Activated CD8-positive, alpha-beta memory T cell treated with anti-CD3 and anti-CD28 coated beads for 36 hours (primary cell): ENCODE measurements around the gene ZDHHC24. TPM values are rescaled to one million over a fixed set of nuclear protein-coding genes. Genes with fewer than 3 reads are reported as not detected.
"Not testable (repeated sequence)": the region's sequence is repeated elsewhere in the genome, so short reads cannot be mapped to it uniquely, and the experiment has no call there.

Experiments used
- CTCF ChIA-PET: fragments of 350-600 bp; sonication (Branson Sonifier 250); formaldehyde crosslinking; loops from one replicate; lab custom pipeline; 2021; ENCODE audit warnings: antibody characterized with exemption; lab: Charles Lee
- POLR2A ChIA-PET: fragments of 350-600 bp; sonication (Branson Sonifier 250); formaldehyde crosslinking; loops from one replicate; lab custom pipeline; 2021; ENCODE audit warnings: antibody characterized with exemption; lab: Charles Lee
- total RNA-seq, 2 experiments: library from RNA; stranded (reverse); gene quantifications; one replicate each; pipeline ENCODE4 v1.2.3, GENCODE V29; 2021

The ZDHHC24 gene
- total RNA-seq, 2 experiments from 2014 or later = 14.4 to 15.3 TPM

DNA sequence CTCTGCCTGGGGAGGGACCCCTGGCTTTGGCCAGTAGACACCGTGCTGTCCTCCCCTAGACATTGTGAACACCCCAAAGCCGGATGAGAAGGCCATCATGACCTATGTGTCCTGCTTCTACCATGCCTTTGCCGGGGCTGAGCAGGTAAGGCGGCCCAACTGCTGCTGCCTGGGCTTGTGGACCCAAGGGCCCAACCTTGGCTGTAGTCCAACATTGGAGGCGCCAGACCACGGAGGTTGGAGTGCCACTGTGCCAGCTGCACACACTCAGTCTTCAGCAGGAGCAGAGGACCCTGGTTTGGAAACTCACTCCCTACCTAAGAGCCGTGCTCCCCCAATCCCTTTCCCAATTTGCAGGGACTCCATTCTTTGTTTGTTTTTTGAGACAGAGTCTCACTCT is 10.2 kb upstream of the ZDHHC24 start:
- ChIA-PET CTCF (no interaction called here), POLR2A (no interaction called here)

DNA sequence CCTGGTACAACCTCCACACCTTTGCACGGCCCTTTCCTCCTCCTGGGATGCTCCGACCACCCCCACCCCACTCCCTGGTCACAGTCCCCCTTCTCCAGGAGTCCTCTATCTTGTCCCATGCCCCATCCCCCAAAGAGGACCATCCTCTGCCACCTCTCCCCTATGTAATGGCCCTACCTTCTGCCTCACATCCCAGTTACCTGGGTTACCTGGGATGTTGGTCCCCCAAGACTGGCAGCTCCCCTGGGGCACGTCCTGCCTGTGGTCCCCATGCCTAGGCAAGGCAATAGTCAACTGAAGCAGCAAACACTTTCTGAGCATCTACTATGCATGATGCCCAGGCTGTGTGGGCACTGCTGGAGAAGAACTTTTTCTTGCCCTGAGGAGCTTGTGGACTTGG is 9.6 kb upstream of the ZDHHC24 start:
- CTCF ChIA-PET = no interaction called here

GRCh38 chr11:66554602-66555001 is 8.8 kb upstream of the ZDHHC24 start:
- CTCF ChIA-PET = no interaction called here
- POLR2A ChIA-PET = no interaction called here

More for the DNA sequence above, 9.6 kb upstream of the ZDHHC24 start:
- POLR2A ChIA-PET = no interaction called here

- POLR2A ChIA-PET = no interaction called here
- CTCF ChIA-PET = no interaction called here
Observed at GRCh38 chr11:66550887-66551286, 5.0 kb upstream of the ZDHHC24 start.

DNA sequence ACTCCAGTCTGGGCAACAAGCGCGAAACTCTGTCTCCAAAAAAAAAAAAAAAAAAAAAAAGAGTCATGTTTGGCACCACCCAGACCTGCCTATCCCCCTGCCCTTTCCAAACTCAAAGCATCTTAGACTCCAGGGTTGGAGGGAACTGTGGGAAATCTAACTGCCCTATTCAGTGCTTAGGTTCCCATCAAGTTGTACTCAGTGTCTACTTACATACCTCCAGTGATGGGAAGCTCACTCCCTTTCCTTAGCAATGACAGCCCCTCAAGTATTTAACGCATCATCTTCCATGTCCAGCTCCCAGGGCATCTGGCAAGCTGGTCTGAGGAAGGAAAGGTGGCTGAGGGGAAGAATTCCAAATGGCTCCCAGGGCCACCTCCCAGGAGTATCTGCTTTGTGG is 3.8 kb upstream of the ZDHHC24 start:
- ChIA-PET POLR2A (interaction anchor here (0.7 kb wide), 1 partner anchor 699 kb away, joined by 4 read pairs; no protein-coding TSS in a partner anchor), CTCF (interaction anchor here (0.7 kb wide), 1 partner anchor 130 kb away, joined by 3 read pairs; no protein-coding TSS in a partner anchor)

DNA sequence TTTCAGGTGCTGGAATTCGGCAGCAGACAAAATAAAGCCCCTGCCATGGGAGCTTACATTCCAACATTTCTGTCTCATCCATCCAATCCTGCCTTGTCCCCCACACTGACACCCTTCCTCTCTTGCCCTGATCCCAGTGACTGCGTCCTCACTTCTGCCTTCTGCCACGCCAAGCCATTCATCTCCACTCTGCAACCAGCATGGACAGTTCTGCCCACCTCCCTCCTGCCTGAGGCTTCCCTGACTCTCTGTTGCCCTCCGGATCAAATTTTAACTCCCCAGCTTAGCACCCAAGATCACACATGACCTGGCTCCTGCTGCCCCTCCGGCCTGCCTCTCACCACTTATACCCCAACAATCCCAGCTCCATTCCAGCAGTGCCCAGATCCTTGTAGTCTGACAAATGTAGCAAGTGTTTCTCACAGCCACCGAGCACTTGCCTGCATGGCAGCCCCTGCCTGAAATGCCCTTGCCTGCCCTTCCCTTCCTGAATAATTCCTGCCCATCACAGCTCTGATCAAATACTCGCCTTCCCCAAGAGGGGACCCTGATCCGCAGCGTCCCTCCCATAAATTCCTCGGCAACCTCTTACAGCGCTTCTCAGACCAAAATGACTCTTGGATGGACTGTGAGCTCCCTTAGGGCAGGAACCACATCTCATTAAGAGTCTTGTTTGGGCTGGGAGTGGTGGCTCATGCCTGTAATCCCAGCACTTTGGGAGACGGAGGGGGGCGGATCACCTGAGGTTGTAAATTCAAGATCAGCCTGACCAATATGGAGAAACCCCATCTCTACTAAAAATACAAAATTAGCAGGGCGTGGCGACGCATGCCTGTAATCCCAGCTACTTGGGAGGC is 3.2 kb upstream of the ZDHHC24 start:
- ChIA-PET POLR2A (no interaction called here), CTCF (interaction anchor here (0.6 to 1.1 kb wide), 4 partner anchors 13 to 653 kb away, joined by 3 read pairs; partner anchors contain the start of gene RBM4B)

DNA sequence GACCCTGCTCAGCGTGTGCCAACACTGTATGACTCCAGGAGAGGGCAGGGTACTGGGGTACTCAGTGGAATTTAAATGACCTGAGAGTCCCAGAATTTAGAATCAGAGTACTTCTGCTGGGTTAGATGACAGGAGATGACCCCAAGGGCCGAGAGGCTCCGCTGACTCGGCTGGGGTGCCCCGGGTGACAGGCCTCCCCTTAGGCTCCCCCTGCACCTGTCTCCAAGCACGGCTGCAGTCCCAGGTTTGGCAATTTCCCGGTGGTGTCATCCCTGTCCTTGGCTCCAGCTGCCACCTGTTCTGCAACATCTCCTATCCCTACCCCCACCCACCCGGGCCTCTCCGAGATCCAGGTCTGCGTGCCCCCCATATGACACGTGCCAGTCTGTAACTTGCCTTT is 2.2 kb upstream of the ZDHHC24 start:
- ChIA-PET POLR2A (no interaction called here), CTCF (interaction anchor here (0.8 to 1.1 kb wide), 2 partner anchors 14 to 129 kb away, joined by 3 read pairs; partner anchors contain the start of gene RBM4B)

DNA sequence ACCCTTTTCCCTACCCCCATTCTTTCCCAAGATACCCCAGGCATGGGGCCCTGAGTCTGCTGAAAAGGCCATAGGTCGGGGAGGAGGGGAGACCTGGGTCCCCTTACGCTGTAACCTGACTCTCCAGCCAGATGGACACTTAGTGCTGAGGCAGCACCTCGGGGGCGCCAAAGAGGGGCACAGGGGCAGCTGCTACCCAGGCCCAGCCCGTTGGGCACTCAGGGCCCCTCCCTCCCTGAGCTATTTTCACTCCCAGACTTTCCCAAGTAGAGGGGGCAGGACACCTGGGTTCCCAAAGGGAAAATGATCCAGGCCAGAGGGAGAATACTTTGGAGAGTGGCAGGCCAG is 1.8 kb upstream of the ZDHHC24 start:
- CTCF ChIA-PET = interaction anchor here (1.1 to 2.8 kb wide), 3 partner anchors 20 to 130 kb away, joined by 3 to 9 read pairs (median 3); partner anchors contain the start of genes CTSF and RBM4B
- POLR2A ChIA-PET = interaction anchor here (1.7 to 2.0 kb wide), 2 partner anchors 14 to 21 kb away, joined by 4 to 5 read pairs; partner anchors contain the start of gene CTSF

- ChIA-PET CTCF (interaction anchor here (0.7 to 3.9 kb wide), 5 partner anchors 21 to 131 kb away, joined by 3 to 18 read pairs (median 3); partner anchors contain the start of genes CTSF, MRPL11 and RBM4B), POLR2A (interaction anchor here (1.1 to 2.0 kb wide), 3 partner anchors 14 to 70 kb away, joined by 4 to 5 read pairs (median 4); partner anchors contain the start of genes CTSF and RBM14)
Observed at GRCh38 chr11:66546966-66547661, 1.3 kb upstream of the ZDHHC24 start.

DNA sequence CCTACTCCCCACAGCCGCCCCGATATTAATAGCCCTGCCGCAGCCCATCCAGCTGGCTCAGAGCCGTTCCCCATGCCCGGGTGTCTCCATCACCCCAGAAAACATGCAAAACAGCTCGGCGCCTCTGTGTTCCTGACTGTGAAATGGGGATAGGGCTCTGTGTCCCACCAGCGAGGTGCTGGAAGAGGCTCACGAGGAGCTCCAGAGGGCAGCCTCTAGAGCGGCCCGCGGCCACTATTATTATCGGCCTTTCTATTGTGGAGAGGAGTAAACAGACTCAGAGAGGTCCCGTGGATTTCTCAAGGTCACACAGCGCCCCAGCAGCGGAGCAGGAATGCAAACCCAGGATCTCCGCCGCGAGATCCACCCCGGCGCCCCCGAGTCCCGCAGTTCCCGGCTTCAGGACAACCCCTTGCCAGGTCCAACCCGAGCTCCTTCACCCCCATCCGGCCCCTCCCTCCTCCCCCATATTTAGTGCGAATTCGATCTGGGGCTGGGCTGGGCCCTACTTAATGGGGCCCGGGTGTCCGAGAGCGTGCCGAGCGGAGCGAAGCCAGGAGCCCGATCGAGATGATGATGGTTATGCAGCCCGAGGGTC is 619 bp upstream of the ZDHHC24 start, which contains the start of gene ACTN3:
ACTN3 (plus strand) TSS at position 536 of the 598 bp plus-strand sequence; CDS start at position 571, 35 bp downstream.
- ChIA-PET CTCF (interaction anchor here (0.7 to 3.9 kb wide), 6 partner anchors 13 to 131 kb away, joined by 3 to 18 read pairs (median 3); partner anchors contain the start of genes CTSF, MRPL11 and RBM4B), POLR2A (interaction anchor here (0.6 to 2.0 kb wide), 11 partner anchors 9 to 857 kb away, joined by 3 to 8 read pairs (median 4); partner anchors contain the start of genes BBS1, CTSF, DPP3 and NPAS4)

- ChIA-PET POLR2A (interaction anchor here (1.1 to 1.5 kb wide), 2 partner anchors 65 to 94 kb away, joined by 4 to 8 read pairs; partner anchors contain the start of genes DPP3 and RBM4), CTCF (interaction anchor here (1.1 to 3.9 kb wide), 3 partner anchors 12 to 133 kb away, joined by 3 to 18 read pairs (median 9); partner anchors contain the start of genes CTSF and RBM4B)
Observed at GRCh38 chr11:66544952-66545351, 896 bp downstream of the ZDHHC24 start.

GRCh38 chr11:66543263-66544107 is 2.4 kb downstream of the ZDHHC24 start:
- ChIA-PET CTCF (interaction anchor here (1.0 to 3.9 kb wide), 3 partner anchors 9 to 135 kb away, joined by 4 to 18 read pairs (median 5); partner anchors contain the start of gene RBM4B), POLR2A (no interaction called here)

DNA sequence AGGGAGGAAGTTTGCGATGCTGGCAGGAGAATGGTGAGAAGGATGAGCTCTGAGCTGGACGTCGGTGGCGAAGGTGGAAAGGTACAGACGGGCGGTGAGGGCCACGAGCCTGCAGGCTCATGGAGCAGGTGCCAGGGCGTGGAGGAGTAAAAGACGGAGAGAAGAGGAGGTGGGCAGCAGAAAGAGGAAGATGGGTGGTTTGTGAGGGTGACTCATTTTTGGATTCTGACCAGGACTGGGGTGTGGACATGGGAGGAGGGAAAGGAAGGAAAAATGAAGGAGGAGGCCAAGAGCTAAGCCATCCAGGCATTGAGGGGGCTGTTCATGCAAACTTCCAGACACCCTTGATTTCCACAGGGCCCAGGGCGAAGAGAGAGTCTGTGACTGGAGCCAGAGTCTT is 3.5 kb downstream of the ZDHHC24 start:
- ChIA-PET CTCF (interaction anchor here (0.9 to 1.8 kb wide), 3 partner anchors 22 to 158 kb away, joined by 3 to 4 read pairs (median 3); no protein-coding TSS in a partner anchor), POLR2A (no interaction called here)

DNA sequence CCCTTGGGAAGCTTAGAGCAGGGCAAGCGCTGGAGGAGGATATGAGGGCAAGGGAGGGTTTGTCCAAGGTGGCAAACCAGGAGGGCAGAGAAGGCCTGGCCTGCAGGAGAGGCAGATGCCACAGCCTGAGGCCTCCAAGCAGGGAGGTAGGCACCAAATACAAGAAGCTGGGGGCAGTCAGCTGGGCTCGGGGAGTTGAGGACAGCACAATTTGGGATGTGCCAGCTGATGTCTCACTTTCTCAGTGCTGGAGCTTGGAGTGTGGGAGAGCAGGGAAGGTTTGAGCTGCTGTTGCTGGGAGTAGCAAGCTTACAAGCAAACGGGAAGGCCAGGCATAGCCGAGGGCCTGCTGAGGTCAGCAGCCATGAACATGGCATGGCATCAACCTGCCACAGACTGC is 4.0 kb downstream of the ZDHHC24 start:
- ChIA-PET POLR2A (no interaction called here), CTCF (interaction anchor here (0.9 to 1.2 kb wide), 2 partner anchors 22 to 159 kb away, joined by 3 read pairs; no protein-coding TSS in a partner anchor)

DNA sequence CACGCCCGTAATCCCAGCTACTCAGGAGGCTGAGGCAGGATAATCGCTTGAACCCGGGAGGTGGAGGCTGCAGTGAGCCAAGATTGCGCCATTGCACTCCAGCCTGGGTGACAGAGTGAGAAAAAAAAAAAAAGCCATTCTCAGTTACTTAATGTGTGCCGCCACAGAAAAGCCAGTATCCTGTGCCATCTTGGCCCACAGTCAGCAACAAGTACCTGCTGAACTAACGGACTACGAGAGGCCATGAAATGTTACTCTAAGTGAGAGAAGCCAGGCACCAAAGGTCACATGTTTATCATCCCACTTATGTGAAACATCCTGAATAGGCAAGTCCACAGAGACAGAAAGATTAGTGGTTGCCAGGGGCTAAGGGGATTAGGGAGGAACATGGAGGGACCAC is 5.2 kb downstream of the ZDHHC24 start:
- POLR2A ChIA-PET = not testable (repeated sequence)
- CTCF ChIA-PET = interaction anchor here (0.8 kb wide), 1 partner anchor 77 kb away, joined by 3 read pairs; no protein-coding TSS in a partner anchor

GRCh38 chr11:66539870-66540213 is 6.0 kb downstream of the ZDHHC24 start:
- ChIA-PET POLR2A (no interaction called here), CTCF (interaction anchor here (0.7 to 0.8 kb wide), 2 partner anchors 78 to 211 kb away, joined by 3 read pairs; no protein-coding TSS in a partner anchor)

DNA sequence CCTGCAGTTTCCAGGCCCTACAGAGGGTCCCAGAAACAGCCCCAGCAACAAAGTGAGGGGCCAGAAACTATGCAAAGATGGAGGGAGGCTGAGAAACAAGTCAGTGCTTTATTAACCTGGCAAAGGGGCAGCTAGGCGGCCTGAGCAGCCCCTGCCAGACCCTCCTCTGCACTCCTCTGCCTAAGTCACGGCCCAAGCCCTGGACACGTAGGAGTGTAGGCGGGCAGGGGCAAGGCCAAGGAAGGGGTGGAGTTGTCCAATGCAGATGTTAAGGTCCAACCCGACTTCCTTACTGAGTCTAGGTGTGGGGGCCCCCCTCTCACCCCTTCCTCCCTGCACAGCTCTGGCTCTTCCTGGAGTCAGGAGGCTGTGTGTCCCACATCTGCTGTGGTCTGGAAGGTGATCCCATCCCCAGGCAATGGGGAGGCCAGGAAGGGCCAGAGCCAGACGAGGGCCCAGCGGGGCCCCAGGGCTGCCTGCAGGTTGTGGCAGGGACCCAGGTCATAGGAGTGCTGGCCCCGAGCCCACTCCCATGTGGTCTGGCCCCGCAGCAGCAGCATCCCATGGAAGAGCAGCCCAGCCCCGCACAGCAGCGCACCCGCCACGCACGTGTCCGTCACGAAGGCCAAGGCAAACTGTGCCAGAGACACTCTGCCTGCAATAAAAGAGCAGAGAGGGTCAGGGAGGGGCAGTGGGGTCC is 6.5 kb downstream of the ZDHHC24 start:
- ChIA-PET POLR2A (no interaction called here), CTCF (interaction anchor here (0.7 kb wide), 1 partner anchor 211 kb away, joined by 3 read pairs; no protein-coding TSS in a partner anchor)
